ENCODE measurements around the gene SLC41A3. TPM values are rescaled to one million over a fixed set of nuclear protein-coding genes. Genes with fewer than 3 reads are reported as not detected.

SLC41A3 gene
- total and polyA plus RNA-seq, 2 of the 4 experiments (the other 2 are of a cell fraction): 30.5 to 43.5 TPM

- Histone ChIP-seq H3K9ac (ENCODE audit: low read depth, low read length) (no peak overlapping the region), H3K4me2 (ENCODE audit: low read depth, low read length) (no peak overlapping the region), H4K20me1 (ENCODE audit: insufficient read depth, low read length) (no peaks in the 10 kb centered on the region), H2BK5ac (ENCODE audit: low read depth, low read length, poor library complexity, severe bottlenecking) (no peak overlapping the region), H3K36me3 (ENCODE audit: control insufficient read depth, insufficient read depth, low read length) (0 out of 2 replicates have a peak, but pooled peaks cover 2% of the 10 kb centered on the region), H3K9me1 (ENCODE audit: insufficient read depth, low read length) (no peaks in the 10 kb centered on the region), H2BK15ac (ENCODE audit: low read depth, low read length) (no peak overlapping the region), H2AK9ac (replicated peaks; ENCODE audit: low read depth, low read length, poor library complexity) (no peak overlapping the region), H3K79me1 (ENCODE audit: low read depth in 1 of 2, low read length in 2 of 2) (no peaks in the 10 kb centered on the region), H3K27me3 (ENCODE audit: control insufficient read depth, insufficient read depth, low read length) (no peaks in the 10 kb centered on the region), H2BK20ac (ENCODE audit: low read depth, low read length) (no peak overlapping the region), H3K27ac (ENCODE audit: insufficient read depth, low read length) (no peak overlapping the region), H3K18ac (ENCODE audit: low read depth, low read length) (no peak overlapping the region), H3K56ac (ENCODE audit: extremely low read depth, insufficient read depth, low read length) (no peak overlapping the region), H3K4ac (ENCODE audit: low read depth, low read length) (no peak overlapping the region), H4K91ac (ENCODE audit: insufficient read depth, low read depth, low read length) (no peak overlapping the region), H3K4me3 (ENCODE audit: insufficient read depth, low read depth, low read length) (no peak overlapping the region), H2AK5ac (ENCODE audit: low read depth, low read length) (no peak overlapping the region), H2AFZ (replicated peaks; ENCODE audit: low read length, poor library complexity) (no peak overlapping the region), H3K9me3 (ENCODE audit: control insufficient read depth, insufficient read depth, low read length) (no peaks in the 10 kb centered on the region), H4K5ac (ENCODE audit: low read depth, low read length) (no peak overlapping the region), H4K8ac (ENCODE audit: low read depth in 2 of 2, low read length in 2 of 2) (no peak overlapping the region), H3K23ac (ENCODE audit: low read depth, low read length) (no peak overlapping the region), H3K4me1 (ENCODE audit: control insufficient read depth, insufficient read depth, low read length) (no peaks in the 10 kb centered on the region), H3K14ac (replicated peaks; ENCODE audit: low read depth, low read length) (no peak overlapping the region), H2BK120ac (ENCODE audit: low read depth, low read length) (no peak overlapping the region)
- BruUV-seq (replicated peaks): no TSS peak
- no peak for ATAC-seq (ENCODE audit: low read depth)
- ChIA-PET POLR2A (ENCODE audit: unreplicated experiment) (no interaction called here), CTCF (no interaction called here)
- in situ Hi-C loops (cut with MboI; ENCODE audit: low sequenced_read_pairs): no loop called here
- dilution Hi-C loops (cut with HindIII; ENCODE audit: low sequenced_read_pairs, unreplicated experiment): no loop called here
- intact Hi-C loops (cut with micrococcal nuclease): no loop called here
- TF ChIP-seq POLR2A (IDR thresholded peaks at IDR 0.05; ENCODE audit: low read depth, low read length) (no peak), RAD21 (IDR thresholded peaks at IDR 0.05; ENCODE audit: low read length) (no peak), RCOR1 (IDR thresholded peaks at IDR 0.05; ENCODE audit: insufficient replicate concordance, low read length) (no peak), RFX5 (IDR thresholded peaks at IDR 0.05; ENCODE audit: low read depth, low read length) (no peak), FOS (IDR thresholded peaks at IDR 0.05; ENCODE audit: low read depth, low read length) (no peak), MAZ (IDR thresholded peaks at IDR 0.05; ENCODE audit: borderline replicate concordance, low read depth, low read length) (no peak), CHD1 (IDR thresholded peaks at IDR 0.05; ENCODE audit: low read depth, low read length) (no peak), NFE2L2 (IDR thresholded peaks at IDR 0.05; ENCODE audit: low read depth, low read length) (no peak), CTCF (conservative IDR thresholded peaks at IDR 0.05; ENCODE audit: low read depth, low read length) (no peak), MXI1 (IDR thresholded peaks at IDR 0.05; ENCODE audit: borderline replicate concordance, low read depth, low read length) (no peak)
- whole genome bisulfite sequencing, 2 experiments (ENCODE audit: extremely low coverage in 2 of 2, insufficient read length in 1 of 2): 40% methylated on average over 1 of the region's 10 CpGs; no CpG with 5 or more reads in 1 of the 2 experiments
- DNase-seq: no peak
These were observed 13.8 kb downstream of the SLC41A3 start for GRCh38 chr3:126070146-126070545.

All from IMR-90 (cell line).